ENCODE data around the gene MTTP.

MTTP gene

DNA sequence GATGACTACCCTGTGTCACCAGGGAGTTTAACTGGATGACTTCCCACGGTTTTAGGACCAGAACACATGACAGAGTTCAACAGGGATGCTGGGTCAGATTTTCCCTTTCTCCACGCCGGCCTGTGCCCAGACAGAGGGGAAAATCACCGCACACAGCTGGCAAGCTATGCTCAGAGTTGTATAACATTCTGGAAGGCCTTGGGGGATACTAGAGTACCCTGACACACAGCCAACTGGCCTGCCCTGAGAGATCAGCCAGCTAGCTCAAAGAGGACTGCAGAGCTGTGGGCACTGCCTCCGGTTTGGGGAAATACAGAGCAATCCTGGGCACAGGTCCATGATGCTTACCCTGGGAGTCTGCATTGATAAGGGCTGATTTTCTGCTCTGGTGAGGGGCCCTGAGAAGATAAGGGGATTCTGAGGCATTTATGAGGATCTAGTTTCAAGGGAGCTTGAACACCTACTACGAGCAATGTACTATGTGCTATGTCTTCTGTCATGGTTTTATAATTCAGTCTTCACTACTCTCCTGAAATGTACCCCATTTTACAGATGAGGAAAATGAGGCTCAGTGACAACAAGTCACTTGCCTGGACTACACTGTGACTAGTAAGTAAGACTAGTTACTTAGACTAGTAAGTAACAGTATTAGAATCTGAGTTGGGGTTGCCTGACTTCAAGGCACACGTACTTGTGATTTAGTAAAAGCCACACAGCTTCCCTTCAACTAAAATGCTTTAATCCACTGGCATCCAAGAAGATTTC is 68.3 kb downstream of the MTTP start:
- DNase-seq = no peak

DNA sequence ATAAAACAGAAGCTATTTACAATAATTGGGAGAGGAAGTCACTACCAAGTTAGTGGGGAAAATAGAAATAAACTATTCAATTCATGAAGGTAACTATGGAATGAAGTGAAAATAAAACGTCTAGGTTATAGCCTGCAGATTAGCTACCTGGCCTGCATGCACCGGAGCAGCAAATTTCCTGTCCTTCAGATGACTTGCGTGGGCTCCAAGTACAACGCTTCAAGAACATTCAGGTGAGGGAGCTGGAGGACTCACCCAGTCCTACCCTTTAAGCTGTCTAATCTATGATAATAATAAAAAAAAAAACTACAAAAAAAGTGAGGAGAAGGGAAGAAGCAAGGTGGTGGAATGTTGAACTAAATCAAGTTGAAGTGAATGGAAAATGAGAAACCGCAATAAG is 69.8 kb downstream of the MTTP start:
- DNase-seq = no peak

DNA sequence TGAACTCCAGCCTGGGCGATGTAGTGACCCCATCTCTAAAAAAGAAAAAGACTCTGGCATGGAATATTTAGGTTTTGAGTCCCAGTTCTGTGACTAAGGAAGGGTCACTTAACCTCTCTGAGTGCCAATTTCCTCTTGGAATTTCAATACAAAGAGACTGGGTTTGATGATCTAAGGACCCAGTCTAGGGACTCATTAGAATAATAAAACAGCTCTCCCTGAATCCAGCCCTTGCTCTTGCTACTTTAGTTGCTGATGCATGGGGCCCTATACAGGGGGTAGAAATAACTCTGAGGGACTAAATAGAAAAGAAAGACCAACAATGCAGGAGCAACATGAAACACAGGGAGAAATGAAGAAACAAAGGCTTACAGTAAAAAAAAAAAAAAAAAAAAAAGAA is 70.4 kb downstream of the MTTP start:
- no peak for DNase-seq

DNA sequence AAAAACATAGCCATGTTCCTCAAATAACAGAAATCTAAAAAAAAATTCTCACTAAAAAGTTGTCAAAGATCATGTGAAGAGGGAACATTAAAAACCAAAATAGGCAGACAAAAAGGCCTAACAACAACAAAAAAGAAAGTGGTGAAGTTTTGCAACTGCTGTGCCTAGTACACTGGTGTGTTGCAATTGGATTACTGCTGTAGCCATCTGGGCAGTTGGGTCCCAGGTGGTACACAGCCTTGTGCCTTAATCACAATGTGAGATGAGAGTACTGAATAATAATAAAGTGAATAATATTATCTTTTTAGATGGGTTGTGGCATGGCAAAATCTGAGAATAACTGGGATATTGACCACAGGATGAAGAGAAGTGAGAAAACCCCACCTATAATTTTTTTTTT is 71.0 kb downstream of the MTTP start:
- DNase-seq = no peak

DNA sequence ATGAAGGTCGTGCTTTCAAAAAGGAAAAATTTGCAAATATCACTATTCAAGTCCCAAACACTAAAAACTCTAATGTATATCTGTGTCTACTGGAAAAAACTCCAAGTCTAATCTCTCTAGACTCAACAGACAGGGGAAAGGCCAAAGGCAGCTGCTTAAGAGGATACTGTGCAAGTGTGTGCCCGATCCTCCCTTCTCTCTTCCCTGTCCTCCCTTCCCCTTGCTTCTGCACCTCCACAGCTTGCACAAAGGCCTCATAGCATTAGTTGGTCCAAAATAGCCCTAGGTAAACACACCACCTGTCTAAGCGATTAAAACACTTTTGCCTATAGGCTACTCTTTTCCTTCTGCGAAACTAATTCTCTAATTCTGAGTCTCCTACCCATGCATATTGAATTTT is 72.4 kb downstream of the MTTP start:
- DNase-seq = no peak

DNA sequence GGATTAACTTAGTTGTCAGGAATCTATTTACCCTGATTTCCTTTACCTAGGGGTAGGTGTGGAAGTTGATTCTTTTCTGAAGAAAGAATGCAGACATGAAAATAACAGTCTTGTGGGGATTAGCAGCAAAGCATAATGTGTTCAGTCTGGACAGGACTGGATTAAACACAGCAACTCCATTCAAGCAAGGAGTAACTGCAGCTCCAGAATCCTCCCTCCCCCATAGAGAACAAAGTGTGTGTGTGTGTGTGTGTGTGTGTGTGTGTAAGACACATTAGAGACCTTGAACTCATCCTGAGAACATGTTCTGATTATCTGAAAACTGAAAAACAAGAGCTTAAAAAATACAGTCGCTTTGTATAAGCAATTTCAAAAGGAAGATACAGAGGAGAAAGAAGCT is 73.7 kb downstream of the MTTP start:
- DNase-seq = no peak

DNA sequence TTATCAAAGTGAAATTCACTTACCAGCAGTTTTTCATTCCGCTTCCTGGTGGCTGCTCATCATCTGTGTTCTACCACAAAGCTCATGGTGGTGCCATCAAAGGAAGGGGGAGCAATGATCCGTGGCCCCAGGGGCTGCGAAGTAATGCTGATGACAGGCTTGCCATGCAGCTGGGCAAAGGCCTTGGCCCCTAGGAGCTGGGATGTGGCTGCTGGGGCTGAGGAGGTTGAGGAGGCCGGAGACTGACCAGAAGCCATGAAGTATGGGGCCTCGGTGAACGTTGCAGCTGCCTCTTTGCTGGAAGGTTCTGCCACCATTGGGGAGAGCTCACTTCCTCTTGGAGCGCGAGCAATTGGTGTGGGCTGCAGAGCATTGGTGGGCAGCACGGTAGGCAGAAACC is 74.6 kb downstream of the MTTP start:
- DNase-seq = no peak

DNA sequence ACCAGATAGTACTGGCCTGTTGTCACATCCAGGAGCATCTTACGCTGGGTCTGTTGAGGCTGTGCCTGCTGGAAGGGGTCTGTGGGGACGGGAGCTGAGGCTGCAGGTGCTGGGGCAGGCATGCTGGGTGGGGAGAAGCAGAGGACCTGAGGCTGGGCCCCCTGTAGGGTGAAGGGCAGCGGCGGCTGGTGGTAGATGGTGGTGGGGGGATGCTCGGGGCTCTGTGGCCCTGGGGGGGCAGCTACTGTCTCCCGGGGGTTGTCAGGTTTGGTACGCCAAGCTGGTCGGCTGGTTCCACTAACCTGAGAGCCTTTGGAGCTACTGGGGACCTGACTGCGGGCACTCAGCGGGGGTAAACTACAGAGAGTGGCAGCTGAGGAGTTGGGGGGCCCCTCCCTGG is 75.2 kb downstream of the MTTP start:
- DNase-seq = no peak

DNA sequence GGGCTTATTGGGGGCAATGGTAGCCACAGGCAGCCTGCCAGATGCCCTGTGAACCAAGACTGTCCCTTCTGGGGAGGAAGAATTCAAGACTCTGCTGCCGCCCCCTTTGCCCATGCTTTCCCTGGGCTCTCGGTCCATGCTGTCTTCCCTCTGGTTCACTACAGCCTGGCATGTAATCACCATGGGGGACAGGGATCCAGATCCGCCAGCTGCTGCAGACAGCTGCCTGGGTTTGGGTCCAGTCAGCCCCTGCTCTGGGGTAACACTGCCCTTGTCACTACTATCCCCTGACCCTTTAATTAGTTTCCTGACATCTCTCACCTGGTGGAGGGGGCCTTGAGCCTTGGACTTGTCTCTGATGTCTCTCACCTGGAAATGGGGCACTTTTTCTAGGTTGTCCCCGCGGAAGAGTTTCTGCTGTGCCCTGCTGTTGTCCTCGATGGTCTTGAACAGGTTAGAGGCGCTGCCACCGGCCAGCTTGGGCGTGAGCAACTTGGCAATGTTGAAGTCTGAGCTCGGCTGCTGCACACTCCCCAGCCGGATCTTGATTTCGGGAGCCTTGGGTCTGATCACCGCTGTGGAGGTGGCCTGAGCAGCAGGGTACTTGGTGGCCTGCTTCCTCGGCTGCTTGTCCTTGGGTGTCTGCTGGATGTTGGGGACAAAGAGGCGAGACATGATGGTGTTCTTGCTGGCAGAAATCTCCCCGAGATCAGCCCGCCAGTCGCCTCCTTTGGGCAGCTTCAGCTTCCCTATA is 76.6 kb downstream of the MTTP start:
- DNase-seq = no peak

DNA sequence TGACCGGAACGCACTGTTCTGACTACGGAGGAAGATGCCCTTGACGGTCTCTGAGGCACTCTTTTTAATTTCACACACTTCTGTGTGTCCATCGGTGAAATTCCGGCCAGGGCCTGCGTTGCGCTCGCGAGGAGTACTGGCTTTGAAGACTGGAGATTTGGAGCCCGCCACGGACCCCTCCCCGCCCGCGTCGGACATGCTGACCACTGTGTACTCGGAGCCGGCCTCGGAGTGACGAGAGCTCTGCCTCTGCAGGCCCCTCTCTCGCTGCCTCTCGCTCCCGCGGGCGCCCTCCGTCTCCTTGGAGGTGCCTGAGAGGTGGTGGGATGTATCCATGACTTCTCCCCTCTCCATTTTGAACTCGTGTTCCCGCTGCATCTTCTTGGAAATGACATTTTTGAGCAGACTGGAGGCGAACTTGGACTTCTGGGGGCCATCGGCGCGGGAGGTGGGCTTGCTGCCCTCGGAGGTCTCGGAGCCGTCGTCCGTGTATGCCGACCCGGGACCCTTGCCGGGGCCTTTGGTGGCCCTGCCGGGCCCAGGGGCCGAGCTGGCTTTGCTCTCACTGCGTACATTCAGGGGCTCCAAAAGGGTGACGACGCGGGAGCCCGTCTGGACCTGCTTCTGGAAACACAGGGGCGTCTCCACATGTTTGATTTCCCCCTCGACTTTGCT is 77.3 kb downstream of the MTTP start:
- no peak for DNase-seq

DNA sequence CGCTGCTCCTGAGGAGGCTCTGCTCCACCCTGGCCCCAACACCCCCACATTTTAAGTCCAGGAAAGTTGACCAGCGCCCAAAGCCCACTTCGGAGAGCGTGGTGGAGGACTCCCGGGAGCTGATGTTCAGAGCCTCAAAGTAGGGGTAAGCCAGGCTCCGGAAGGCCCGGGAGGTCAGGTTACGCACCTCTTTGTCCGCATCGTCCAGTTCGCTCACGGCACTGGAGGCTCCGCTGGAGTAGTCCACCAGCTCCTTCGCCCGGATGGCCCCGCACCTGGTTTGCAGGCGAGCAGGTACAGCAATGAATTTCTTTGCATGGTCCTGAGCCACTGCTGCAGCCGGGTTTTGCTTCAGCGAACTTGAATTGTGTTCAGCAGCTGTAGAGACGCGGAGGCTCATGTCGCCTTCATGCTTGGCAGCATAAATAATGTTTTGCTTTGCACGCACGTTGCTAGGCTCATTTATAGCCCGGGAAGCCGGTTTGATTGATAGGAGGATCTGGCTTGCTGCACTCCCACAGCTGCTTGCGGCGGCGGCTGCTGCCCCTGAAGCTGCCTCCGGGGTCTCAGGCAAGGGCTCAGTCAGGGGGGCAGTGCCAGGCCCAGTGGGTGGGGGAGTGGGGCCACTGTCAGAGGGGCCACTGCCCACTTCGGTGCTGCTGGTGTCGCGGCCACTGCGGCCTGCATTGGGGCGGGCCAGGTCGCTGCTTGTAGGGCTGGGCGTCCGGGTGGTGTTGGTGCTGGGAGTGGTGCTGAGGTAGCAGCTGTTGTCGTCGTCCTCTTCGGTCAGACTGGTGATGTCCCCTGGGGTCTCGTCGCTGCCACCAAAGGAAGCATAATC is 78.2 kb downstream of the MTTP start:
- DNase-seq = no peak

DNA sequence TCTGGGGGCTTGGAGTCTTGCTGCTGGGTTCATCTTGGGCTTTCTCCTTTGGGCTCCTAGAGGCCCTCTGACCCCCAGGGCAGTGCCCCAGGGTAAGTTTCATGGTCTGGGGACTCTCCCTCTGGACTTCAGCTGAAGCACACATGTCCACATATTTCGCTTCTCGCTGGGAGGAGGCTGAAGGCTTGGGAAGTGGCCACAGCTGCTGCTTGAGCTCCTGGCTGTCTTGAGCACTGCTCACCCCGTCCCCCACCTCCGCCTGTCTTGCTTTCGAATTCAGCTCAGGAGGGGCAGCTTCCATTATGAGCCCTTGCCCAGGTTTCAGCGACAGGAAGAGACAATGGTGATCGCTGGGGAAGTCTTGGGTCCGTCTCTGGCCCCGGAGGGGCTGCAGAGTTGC is 79.3 kb downstream of the MTTP start:
- no peak for DNase-seq

DNA sequence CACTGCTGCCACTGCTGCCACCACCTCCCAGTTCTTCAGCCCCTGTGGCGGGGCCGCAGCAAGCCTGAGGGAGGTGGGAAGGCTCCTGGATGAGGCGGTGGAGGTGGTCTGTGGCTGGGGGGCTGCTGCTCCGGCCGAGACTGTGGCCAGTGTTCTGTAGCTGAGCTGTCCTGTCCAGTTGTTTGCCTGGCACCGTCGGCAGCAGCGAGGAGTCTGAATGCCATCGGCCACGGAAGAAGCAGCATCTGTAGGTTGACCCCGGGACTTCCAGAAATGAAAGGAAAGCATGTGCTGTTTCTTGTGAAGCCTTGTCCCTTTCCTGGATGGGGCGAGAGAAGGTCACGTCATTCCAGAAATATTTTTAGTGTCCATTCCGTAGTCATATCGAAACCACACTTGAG is 79.7 kb downstream of the MTTP start:
- DNase-seq = no peak

DNA sequence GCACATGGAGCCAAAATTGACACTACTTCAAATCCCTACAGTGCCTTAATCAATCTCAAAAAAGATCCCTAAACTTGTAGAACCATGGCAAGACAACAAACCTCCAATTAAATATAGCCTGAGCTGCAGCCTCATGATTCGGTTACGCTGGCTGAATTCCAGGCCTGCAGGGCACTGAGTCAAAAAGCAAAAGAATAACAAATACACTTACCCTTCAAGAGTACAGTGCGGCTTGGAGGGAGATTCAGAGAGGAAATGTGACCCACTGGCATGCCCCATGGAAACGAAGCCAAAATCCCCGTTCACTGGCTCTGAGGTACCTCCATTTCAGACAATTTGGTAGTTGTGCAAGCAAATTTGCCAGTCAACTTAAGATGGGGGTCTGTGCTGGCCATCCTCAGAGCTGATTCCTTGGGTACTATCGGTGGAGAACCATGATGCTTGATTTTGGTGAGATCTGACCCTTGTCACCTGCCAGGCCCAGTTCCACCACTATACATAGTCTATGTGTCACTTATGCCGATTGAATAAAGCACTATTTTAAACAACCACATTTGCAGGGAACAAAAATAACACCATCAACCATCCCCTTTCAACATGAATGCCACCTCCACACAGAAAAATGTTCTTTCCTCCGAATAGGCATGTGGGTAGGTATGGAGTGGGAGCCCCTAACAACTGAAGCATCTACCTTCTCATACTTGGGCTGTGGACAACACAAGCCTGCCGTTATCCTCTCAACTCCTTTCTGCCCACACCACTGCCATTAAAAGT is 80.9 kb downstream of the MTTP start:
- no peak for DNase-seq

DNA sequence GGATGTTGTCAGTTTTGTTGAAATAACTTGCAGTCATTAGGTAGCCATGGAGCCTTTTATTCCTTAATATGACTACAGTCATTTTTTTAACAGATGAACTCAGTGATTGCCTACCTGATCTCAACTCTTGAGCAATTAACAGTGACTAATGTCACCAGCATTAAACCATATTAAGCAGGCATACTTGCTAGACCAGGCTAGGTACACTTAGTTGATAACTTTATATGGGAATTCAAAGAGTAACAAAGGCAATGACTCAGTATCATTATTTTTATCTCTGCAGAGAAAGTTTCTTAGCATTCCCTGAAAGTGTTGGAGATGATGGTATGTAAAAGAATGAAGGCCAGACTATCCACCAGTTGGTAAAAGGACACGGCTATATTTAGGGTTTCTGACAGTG is 83.2 kb downstream of the MTTP start, which contains the start of gene C4orf54:
Gene C4orf54, minus strand, starts transcription at position 31 of the 400 bp plus-strand sequence. CDS start 3,180 bp downstream, outside the sequence.
- DNase-seq = no peak

DNA sequence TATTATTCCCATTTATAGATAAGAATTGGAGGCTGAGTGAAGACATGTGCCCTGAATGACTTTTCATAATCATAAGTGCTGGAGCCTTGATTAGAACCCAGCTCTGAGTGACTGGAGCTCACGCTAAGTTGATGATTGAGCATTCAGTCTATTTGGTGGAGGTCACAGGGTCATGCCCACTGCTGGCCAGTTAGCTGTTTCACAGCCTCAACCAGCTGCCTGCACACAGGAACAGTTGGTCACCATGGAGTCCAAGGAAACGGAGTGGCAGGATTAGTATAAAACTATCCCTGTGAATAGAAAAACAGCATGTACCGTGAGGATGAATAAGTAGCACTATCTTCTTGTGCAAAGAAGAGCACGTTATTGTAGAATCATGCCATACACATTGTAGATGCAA is 84.0 kb downstream of the MTTP start:
- no peak for DNase-seq

DNA sequence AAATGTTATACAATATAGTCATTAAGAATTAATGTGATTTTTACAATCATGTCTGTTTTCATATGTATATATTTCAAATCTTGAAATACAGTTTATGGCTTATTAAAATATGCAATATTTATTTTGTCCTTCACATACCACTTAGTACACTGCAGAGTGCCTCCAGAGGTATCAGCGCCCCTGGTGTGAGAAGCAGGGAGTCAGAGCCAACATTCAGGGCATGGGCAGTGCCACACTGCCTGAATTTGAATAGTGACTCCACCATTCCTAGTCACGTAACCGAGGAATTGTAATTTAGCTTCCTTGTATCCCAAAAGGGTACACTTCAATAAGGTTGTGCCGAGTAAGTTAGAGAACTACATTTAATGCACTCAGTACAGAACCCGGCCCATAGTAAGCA is 87.3 kb downstream of the MTTP start:
- no peak for DNase-seq

DNA sequence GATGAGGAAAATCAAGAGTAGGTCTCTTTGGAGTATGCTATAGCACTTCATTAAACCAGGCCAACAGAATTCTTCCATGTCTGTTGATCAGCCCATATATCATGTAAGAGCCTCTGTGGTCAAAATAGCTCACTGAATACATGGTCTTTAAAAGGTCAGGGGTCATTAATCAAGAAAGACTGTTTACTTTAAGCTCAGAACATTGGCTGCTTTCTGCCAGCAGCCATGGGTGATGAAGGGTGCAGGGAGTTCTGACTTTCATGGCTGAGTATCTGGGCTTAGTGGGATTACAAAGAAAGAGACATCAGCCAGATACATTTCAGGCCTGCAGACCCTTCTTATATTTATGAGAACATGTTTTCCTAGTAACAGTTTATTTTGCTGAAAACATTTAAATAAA is 90.1 kb downstream of the MTTP start:
- DNase-seq = no peak

DNA sequence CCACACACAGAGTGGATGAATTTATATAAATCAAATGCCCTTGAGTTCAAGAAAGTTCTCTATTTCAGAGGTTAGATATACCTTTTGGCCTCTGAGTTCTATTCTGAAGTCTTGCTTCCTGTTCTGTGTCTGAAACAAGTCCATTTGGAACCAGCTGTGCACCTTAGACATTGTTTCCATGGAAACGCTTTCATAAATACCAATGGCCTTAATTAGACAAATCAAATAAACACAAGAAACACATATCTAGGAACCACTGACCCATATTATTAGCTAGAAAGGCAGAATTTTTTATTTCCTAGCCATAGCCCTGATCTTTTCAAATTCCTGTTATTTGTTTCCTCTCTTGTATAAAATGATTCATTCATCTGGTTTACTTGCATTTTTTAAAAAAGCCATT is 91.4 kb downstream of the MTTP start:
- DNase-seq = no peak

DNA sequence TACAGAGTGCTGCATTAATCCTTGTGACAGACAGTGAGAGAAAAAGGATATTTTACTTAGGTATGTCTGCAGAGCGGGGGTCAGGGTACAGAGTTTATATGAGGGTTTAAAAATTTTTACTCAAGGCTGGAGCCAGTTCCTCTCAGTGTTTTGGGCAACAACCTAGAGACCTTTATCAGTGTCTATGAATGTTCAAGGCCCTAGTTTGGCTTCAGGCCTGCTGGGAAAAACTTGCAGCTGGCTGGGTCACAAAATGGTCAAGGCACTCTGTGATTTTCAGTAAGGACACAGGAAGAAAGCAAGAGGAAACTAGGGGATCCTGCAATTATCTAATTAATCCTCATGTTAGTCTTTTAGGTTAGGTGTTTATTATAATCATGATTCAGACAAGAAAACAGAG is 93.8 kb downstream of the MTTP start:
- no peak for DNase-seq

DNA sequence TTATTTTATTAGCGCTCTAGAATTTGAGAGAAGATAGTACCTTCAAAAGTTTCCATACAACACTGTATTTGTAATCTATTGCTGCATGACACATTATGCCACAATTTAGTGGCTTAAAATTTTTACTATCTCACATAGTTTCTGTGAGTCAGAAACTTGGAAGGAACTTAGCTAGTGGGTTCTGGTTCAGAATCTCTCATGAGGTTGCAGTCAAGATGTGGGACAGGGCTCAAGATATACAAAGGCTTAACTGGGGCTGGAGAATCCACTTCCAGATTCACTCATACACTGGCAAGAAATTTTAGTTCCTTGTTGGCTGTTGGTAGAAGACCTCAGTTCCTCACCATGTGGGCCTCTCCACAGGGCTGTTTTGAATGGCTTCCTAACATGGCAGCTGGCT is 94.5 kb downstream of the MTTP start:
- no peak for DNase-seq

DNA sequence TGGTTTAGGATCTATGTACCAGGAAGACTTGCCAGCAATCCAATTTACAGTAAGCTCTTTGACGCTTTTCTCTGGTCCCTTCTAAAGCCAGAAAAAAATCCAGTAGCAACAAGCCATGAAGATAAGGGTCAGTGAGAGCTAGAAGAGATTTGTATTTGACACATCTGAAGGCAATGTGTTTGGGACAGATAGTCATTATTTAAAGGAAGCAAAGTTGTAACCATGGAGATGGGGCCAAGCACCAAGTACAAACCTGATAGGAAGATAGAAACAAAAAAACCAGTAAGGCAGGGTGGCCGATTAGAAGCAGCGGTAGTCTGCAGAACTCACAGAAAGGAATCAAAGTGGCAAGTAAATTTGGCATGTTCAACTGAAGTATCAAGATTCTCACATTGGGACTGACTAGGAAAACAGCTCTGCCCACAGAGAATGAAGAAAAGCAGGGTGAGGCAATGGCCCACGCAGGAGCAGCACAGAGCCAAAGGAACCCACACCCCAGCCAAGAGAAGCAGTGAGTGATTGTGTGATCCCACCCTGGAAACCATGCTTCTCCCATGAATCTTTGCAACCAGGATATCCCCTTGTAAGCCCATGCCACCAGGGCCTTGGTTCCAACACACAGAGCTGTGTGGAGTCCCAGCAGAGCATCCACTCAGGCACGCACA is 95.9 kb downstream of the MTTP start:
- no peak for DNase-seq

Data from inflammatory macrophage treated with lipopolysaccharide for 4 hours (primary cell).